HTERT RPE-1 (cell line): Measurements from ENCODE around the gene ST6GALNAC5.

Experiments
- in situ Hi-C: fragments of 300-500 bp; cut with MboI; formaldehyde crosslinking; loops from 4 replicates; pipeline ENCODE4 v1.14.3; 2020; ENCODE audit warnings: low sequenced_read_pairs

Gene ST6GALNAC5

GRCh38 chr1:77096496-77097255, 229.4 kb downstream of the ST6GALNAC5 start:
- in situ Hi-C loops = no loop called here

DNA sequence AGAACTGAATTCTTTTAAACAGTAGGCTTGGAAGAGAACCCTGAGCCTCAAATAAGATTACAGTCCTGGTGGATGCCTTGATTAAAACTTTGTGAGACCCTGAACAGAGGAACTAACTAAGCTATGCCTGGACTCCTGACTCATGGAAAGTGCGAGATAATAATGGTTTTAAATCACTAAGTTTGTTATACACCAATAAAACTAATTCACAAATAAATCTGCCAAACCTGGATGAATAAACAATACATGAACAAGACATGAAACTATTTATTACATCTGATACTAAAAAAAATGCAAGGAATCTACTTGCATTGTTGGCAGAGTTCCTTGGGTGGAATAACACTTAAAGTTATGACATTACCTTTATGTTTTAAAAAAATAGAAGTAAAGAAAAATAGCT, 233.6 kb downstream of the ST6GALNAC5 start:
- in situ Hi-C loops = no loop called here

- in situ Hi-C loops = no loop called here
Measured at GRCh38 chr1:77103486-77103885, 236.2 kb downstream of the ST6GALNAC5 start.

DNA sequence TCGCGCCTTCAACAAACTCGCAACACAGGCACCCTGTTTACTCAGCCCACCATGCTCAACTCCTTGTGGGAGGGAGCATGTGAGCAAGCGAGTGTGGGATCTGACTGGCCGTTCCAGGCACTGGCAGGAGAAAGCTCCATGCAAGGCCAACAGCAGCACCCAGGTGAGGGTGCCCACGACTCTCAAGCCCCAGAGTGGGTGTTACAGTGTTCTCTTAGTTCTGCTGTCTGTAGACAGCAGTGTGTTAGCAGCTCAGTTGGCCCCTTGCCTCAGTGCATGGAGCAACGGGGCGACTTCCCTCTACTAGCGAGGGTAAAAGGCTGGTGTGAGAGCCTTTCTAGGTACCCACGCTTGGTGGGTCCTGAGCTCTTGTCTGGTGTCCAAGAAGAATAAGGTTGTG, 237.4 kb downstream of the ST6GALNAC5 start:
- in situ Hi-C loops = no loop called here
